ENCODE measurements around the gene CAND2. TPM values are rescaled to one million over a fixed set of nuclear protein-coding genes. Genes with fewer than 3 reads are reported as not detected.
"Not testable (repeated sequence)": the region's sequence is repeated elsewhere in the genome, so short reads cannot be mapped to it uniquely, and the experiment has no call there.

CAND2 gene
- total and polyA plus RNA-seq, 7 donors = 0.60 to 24.9 (median 12.5) TPM; not detected in 1

GRCh38 chr3:12845811-12846210, 49.3 kb downstream of the CAND2 start:
- H3K27ac ChIP-seq = no peak overlapping the region
- 22 to 54% methylated on average over 1 of the region's 1 CpG for WGBS, 2 donors
- TF ChIP-seq POLR2AphosphoS5 (IDR thresholded peaks at IDR 0.05) = no peak

GRCh38 chr3:12852201-12852600, 55.7 kb downstream of the CAND2 start:
- no peak for TF ChIP-seq CTCF (IDR thresholded peaks at IDR 0.05)
- intact Hi-C loops (cut with DNase I) = no loop called here
- Histone ChIP-seq H3K4me1 (no peaks in the 10 kb centered on the region), H3K4me3 (no peak overlapping the region), H3K36me3 (no peaks in the 10 kb centered on the region), H3K9me3 (no peaks in the 10 kb centered on the region), H3K27me3 (no peaks in the 10 kb centered on the region), H3K27ac (no peak overlapping the region)
- no peak for DNase-seq
- 74 to 80% methylated on average over 3 of the region's 3 CpGs for WGBS, 2 donors

More at GRCh38 chr3:12845811-12846210, 49.3 kb downstream of the CAND2 start:
- peaks cover 0 to 4% (median 2%) of the 10 kb centered on the region in 4 donors for H3K4me1 ChIP-seq
- H3K9me3 ChIP-seq = no peaks in the 10 kb centered on the region
- no peak overlapping the region for H3K4me3 ChIP-seq
- no peaks in the 10 kb centered on the region for H3K27me3 ChIP-seq
- H3K36me3 ChIP-seq = no peaks in the 10 kb centered on the region
- intact Hi-C loops (cut with DNase I) = no loop called here
- DNase-seq = no peak

- intact Hi-C loops (cut with DNase I); DNase-seq; H3K9me3 ChIP-seq; H3K27ac ChIP-seq; H3K4me3 ChIP-seq; H3K4me1 ChIP-seq; H3K36me3 ChIP-seq; H3K27me3 ChIP-seq: not testable (repeated sequence)
- WGBS, 2 donors = 74 to 77% methylated on average over 2 of the region's 2 CpGs
These were observed 57.4 kb downstream of the CAND2 start for GRCh38 chr3:12853847-12854246.

GRCh38 chr3:12854565-12854964, 58.1 kb downstream of the CAND2 start:
- no peak overlapping the region for H3K4me3 ChIP-seq
- H3K4me1 ChIP-seq = no peaks in the 10 kb centered on the region
- H3K27me3 ChIP-seq = no peaks in the 10 kb centered on the region
- no peak for DNase-seq
- no peaks in the 10 kb centered on the region for H3K36me3 ChIP-seq
- intact Hi-C loops (cut with DNase I) = no loop called here
- no peak for TF ChIP-seq POLR2AphosphoS5 (IDR thresholded peaks at IDR 0.05)
- no peak for TF ChIP-seq EP300 (IDR thresholded peaks at IDR 0.05)
- no peak for TF ChIP-seq POLR2A (IDR thresholded peaks at IDR 0.05)
- no peak for TF ChIP-seq CTCF (IDR thresholded peaks at IDR 0.05)
- H3K27ac ChIP-seq = no peak overlapping the region
- WGBS, 2 donors = 64 to 85% methylated on average over 4 of the region's 4 CpGs
- no peaks in the 10 kb centered on the region for H3K9me3 ChIP-seq

GRCh38 chr3:12856626-12857025, 60.1 kb downstream of the CAND2 start:
- no peak for DNase-seq
- H3K9me3 ChIP-seq = no peaks in the 10 kb centered on the region
- no peak overlapping the region for H3K4me3 ChIP-seq
- H3K27ac ChIP-seq = no peak overlapping the region
- no peaks in the 10 kb centered on the region for H3K4me1 ChIP-seq
- no peaks in the 10 kb centered on the region for H3K36me3 ChIP-seq
- H3K27me3 ChIP-seq = no peaks in the 10 kb centered on the region
- TF ChIP-seq CTCF (IDR thresholded peaks at IDR 0.05) (no peak), POLR2AphosphoS5 (IDR thresholded peaks at IDR 0.05) (no peak), POLR2A (IDR thresholded peaks at IDR 0.05) (no peak)
- WGBS, 2 donors = 83 to 85% methylated on average over 5 of the region's 5 CpGs
- intact Hi-C loops (cut with DNase I) = loop anchor here (5.0 kb wide), 1 partner anchor 41 kb away; no protein-coding TSS in a partner anchor

GRCh38 chr3:12859840-12860239, 63.4 kb downstream of the CAND2 start:
- H3K4me3 ChIP-seq = no peak overlapping the region
- no peak for DNase-seq
- no peaks in the 10 kb centered on the region for H3K4me1 ChIP-seq
- intact Hi-C loops (cut with DNase I) = loop anchor here (5.0 kb wide), 1 partner anchor 37 kb away; no protein-coding TSS in a partner anchor
- WGBS, 2 donors = 48 to 68% methylated on average over 7 of the region's 7 CpGs
- no peaks in the 10 kb centered on the region for H3K36me3 ChIP-seq
- TF ChIP-seq EP300 (IDR thresholded peaks at IDR 0.05) (no peak), CTCF (IDR thresholded peaks at IDR 0.05) (no peak), POLR2A (IDR thresholded peaks at IDR 0.05) (no peak), POLR2AphosphoS5 (IDR thresholded peaks at IDR 0.05) (no peak)
- H3K27ac ChIP-seq = no peak overlapping the region
- no peaks in the 10 kb centered on the region for H3K27me3 ChIP-seq
- no peaks in the 10 kb centered on the region for H3K9me3 ChIP-seq
